HCT116 (cell line): ENCODE data around the gene EIF3A.

Source experiments
- EGR1 ChIP-seq: IDR thresholded peaks from 2 replicates; pipeline ENCODE4 v1.6.1; 2012; ENCODE audit warnings: low read depth
- EZH2 ChIP-seq: fragments of 200-600 bp; sonication (generic); IDR thresholded peaks from 2 replicates; pipeline ENCODE4 v1.6.1; 2017; ENCODE audit warnings: antibody characterized with exemption, mixed run types
- EZH2phosphoT487 ChIP-seq: fragments of 200-600 bp; IDR thresholded peaks from 2 replicates; pipeline ENCODE4 v1.6.1; 2018; ENCODE audit warnings: antibody characterized with exemption, borderline replicate concordance
- POLR2A ChIP-seq: IDR thresholded peaks from 2 replicates; pipeline ENCODE4 v1.7.0; 2011; ENCODE audit warnings: borderline replicate concordance; ENCODE audit not compliant: insufficient read depth, insufficient read length; ENCODE audit errors: extremely low read depth
- POLR2AphosphoS5 ChIP-seq: IDR thresholded peaks from 2 replicates; pipeline ENCODE4 v1.6.1; 2011; ENCODE audit warnings: mild to moderate bottlenecking, low read depth, low read length, moderate library complexity
- RAD21 ChIP-seq: IDR thresholded peaks from 2 replicates; pipeline ENCODE4 v1.6.1; 2012; ENCODE audit warnings: low read depth, mild to moderate bottlenecking
- SIN3A ChIP-seq: IDR thresholded peaks from 2 replicates; pipeline ENCODE4 v1.6.1; 2012; ENCODE audit warnings: low read depth
- SP1 ChIP-seq: IDR thresholded peaks from 2 replicates; pipeline ENCODE4 v1.6.1; 2012; ENCODE audit warnings: low read depth
- YY1 ChIP-seq: IDR thresholded peaks from 2 replicates; pipeline ENCODE4 v1.6.1; 2011; ENCODE audit warnings: low read length, low read depth, moderate library complexity, mild to moderate bottlenecking; ENCODE audit not compliant: insufficient replicate concordance; ENCODE audit errors: extremely low read depth
- TF ChIP-seq, protein P1 (sequence below), 3 experiments: fragments of 200-600 bp in 1 of 3; sonication (generic) in 1 of 3; IDR thresholded peaks in 2 of 3; conservative IDR thresholded peaks in 1 of 3; 2 replicates each; pipeline ENCODE4 v1.5.1; 2012 to 2017; ENCODE audit warnings: low read depth in 2 of 3, low read length in 2 of 3, antibody characterized with exemption in 1 of 3, borderline replicate concordance in 1 of 3, control low read depth in 1 of 3, mild to moderate bottlenecking in 1 of 3, mixed read lengths in 1 of 3, mixed run types in 1 of 3, moderate library complexity in 1 of 3; ENCODE audit not compliant: insufficient read depth in 1 of 3
- TF ChIP-seq, protein P2 (sequence below): IDR thresholded peaks from 2 replicates; pipeline ENCODE4 v1.6.1; 2012

DNA sequence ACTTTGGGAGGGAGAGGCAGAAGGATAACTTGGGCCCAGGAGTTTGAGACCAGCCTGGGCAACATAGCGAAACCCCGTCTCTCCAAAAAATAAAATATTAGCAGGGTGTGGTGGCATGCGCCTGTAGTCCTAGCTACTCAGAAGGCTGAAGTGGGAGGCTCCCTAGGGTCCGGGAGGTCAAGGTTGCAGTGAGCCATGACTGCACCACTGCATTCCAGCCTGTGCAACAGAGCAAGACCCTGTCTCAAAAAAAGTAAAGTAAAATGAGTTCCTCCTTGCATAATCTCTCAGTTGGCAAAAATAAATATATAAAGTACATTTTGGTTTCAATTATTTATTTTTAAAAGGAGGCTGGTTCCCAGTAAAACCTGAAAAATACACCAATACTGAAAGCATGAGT lies 39.3 kb downstream of the EIF3A start:
- TF ChIP-seq EZH2 (no peak), YY1 (no peak), POLR2A (no peak), RAD21 (no peak), EGR1 (no peak), POLR2AphosphoS5 (no peak), EZH2phosphoT487 (no peak), SIN3A (no peak), SP1 (no peak)
- TF ChIP-seq, protein P1, sequence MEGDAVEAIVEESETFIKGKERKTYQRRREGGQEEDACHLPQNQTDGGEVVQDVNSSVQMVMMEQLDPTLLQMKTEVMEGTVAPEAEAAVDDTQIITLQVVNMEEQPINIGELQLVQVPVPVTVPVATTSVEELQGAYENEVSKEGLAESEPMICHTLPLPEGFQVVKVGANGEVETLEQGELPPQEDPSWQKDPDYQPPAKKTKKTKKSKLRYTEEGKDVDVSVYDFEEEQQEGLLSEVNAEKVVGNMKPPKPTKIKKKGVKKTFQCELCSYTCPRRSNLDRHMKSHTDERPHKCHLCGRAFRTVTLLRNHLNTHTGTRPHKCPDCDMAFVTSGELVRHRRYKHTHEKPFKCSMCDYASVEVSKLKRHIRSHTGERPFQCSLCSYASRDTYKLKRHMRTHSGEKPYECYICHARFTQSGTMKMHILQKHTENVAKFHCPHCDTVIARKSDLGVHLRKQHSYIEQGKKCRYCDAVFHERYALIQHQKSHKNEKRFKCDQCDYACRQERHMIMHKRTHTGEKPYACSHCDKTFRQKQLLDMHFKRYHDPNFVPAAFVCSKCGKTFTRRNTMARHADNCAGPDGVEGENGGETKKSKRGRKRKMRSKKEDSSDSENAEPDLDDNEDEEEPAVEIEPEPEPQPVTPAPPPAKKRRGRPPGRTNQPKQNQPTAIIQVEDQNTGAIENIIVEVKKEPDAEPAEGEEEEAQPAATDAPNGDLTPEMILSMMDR (IDR thresholded peaks at IDR 0.05 in 2 of 3, conservative IDR thresholded peaks at IDR 0.05 in 1 of 3; ENCODE audit: borderline replicate concordance in 1 of 3, insufficient read depth in 1 of 3, low read depth in 2 of 3, low read length in 2 of 3): no peak
- TF ChIP-seq, protein P2, sequence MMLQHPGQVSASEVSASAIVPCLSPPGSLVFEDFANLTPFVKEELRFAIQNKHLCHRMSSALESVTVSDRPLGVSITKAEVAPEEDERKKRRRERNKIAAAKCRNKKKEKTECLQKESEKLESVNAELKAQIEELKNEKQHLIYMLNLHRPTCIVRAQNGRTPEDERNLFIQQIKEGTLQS: no peak
